ENCODE measurements around the gene SPATA22. TPM values are rescaled to one million over a fixed set of nuclear protein-coding genes. Genes with fewer than 3 reads are reported as not detected.

SPATA22 gene
- total RNA-seq, 1 donor from 2014 or later = not detected

GRCh38 chr17:3505008-3505407, 33.4 kb upstream of the SPATA22 start:
- H3K4me1 Mint-ChIP-seq (ENCODE audit: low read depth, unreplicated experiment) = peaks cover 2% of the 10 kb centered on the region
- no peak overlapping the region for H3K27ac Mint-ChIP-seq (ENCODE audit: unreplicated experiment)
- no peak for TF ChIP-seq CTCF (IDR thresholded peaks at IDR 0.05; ENCODE audit: partially characterized antibody, unreplicated experiment)
- H3K4me3 Mint-ChIP-seq (ENCODE audit: unreplicated experiment) = no peak overlapping the region
- no peak for DNase-seq
- peaks cover 13% of the 10 kb centered on the region for H3K36me3 Mint-ChIP-seq (ENCODE audit: unreplicated experiment)
- H3K27me3 Mint-ChIP-seq (ENCODE audit: unreplicated experiment) = peaks cover 1% of the 10 kb centered on the region
- peaks cover 3% of the 10 kb centered on the region for H3K9me3 Mint-ChIP-seq (ENCODE audit: unreplicated experiment)

- TF ChIP-seq CTCF (IDR thresholded peaks at IDR 0.05; ENCODE audit: partially characterized antibody, unreplicated experiment) = no peak
- Mint-ChIP-seq H3K27me3 (ENCODE audit: unreplicated experiment) (peaks cover 1% of the 10 kb centered on the region), H3K9me3 (ENCODE audit: unreplicated experiment) (peaks cover 3% of the 10 kb centered on the region), H3K36me3 (ENCODE audit: unreplicated experiment) (peaks cover 13% of the 10 kb centered on the region), H3K4me1 (ENCODE audit: low read depth, unreplicated experiment) (peaks cover 2% of the 10 kb centered on the region), H3K4me3 (ENCODE audit: unreplicated experiment) (no peak overlapping the region), H3K27ac (ENCODE audit: unreplicated experiment) (no peak overlapping the region)
- no peak for DNase-seq
These were observed 31.7 kb upstream of the SPATA22 start for GRCh38 chr17:3503285-3503684.

DNA sequence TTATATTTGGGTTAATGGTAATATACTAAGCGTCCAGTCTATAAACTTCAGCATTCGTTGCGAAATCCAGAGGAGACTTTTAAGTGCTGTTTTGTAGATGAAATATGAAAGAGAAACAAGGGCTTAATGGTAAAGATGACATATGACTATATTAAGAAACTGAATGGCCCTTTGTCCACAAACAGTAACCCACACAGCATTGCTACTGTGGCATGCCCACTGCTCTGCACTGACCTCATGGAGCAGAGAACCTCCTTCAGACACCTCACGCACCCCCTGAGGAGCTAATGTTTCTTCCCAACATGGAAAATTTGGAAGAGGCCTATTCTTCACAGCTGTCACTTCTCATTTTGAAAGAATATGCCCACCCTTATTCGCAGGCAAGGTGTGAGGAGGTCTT, 30.8 kb upstream of the SPATA22 start:
- no peak overlapping the region for H3K4me3 Mint-ChIP-seq (ENCODE audit: unreplicated experiment)
- H3K27me3 Mint-ChIP-seq (ENCODE audit: unreplicated experiment) = peaks cover under 1% of the 10 kb centered on the region
- H3K4me1 Mint-ChIP-seq (ENCODE audit: low read depth, unreplicated experiment) = peaks cover 2% of the 10 kb centered on the region
- no peak for DNase-seq
- H3K36me3 Mint-ChIP-seq (ENCODE audit: unreplicated experiment) = peaks cover 13% of the 10 kb centered on the region
- no peak for TF ChIP-seq CTCF (IDR thresholded peaks at IDR 0.05; ENCODE audit: partially characterized antibody, unreplicated experiment)
- H3K9me3 Mint-ChIP-seq (ENCODE audit: unreplicated experiment) = peaks cover 3% of the 10 kb centered on the region
- H3K27ac Mint-ChIP-seq (ENCODE audit: unreplicated experiment) = no peak overlapping the region

- H3K4me3 Mint-ChIP-seq (ENCODE audit: unreplicated experiment) = no peak overlapping the region
- peaks cover 3% of the 10 kb centered on the region for H3K9me3 Mint-ChIP-seq (ENCODE audit: unreplicated experiment)
These were observed 29.7 kb upstream of the SPATA22 start for GRCh38 chr17:3501344-3501743.

GRCh38 chr17:3497101-3497500, 25.5 kb upstream of the SPATA22 start:
- no peaks in the 10 kb centered on the region for H3K4me1 Mint-ChIP-seq (ENCODE audit: low read depth, unreplicated experiment)
- DNase-seq = no peak
- peaks cover 9% of the 10 kb centered on the region for H3K36me3 Mint-ChIP-seq (ENCODE audit: unreplicated experiment)
- no peak for TF ChIP-seq CTCF (IDR thresholded peaks at IDR 0.05; ENCODE audit: partially characterized antibody, unreplicated experiment)
- H3K9me3 Mint-ChIP-seq (ENCODE audit: unreplicated experiment) = peaks cover 3% of the 10 kb centered on the region
- H3K4me3 Mint-ChIP-seq (ENCODE audit: unreplicated experiment) = no peak overlapping the region
- H3K27ac Mint-ChIP-seq (ENCODE audit: unreplicated experiment) = no peak overlapping the region
- peaks cover 1% of the 10 kb centered on the region for H3K27me3 Mint-ChIP-seq (ENCODE audit: unreplicated experiment)

More at GRCh38 chr17:3501344-3501743, 29.7 kb upstream of the SPATA22 start:
- DNase-seq = no peak
- Mint-ChIP-seq H3K27me3 (ENCODE audit: unreplicated experiment) (peaks cover under 1% of the 10 kb centered on the region), H3K27ac (ENCODE audit: unreplicated experiment) (no peak overlapping the region), H3K36me3 (ENCODE audit: unreplicated experiment) (peaks cover 13% of the 10 kb centered on the region), H3K4me1 (ENCODE audit: low read depth, unreplicated experiment) (peaks cover 2% of the 10 kb centered on the region)
- no peak for TF ChIP-seq CTCF (IDR thresholded peaks at IDR 0.05; ENCODE audit: partially characterized antibody, unreplicated experiment)

Measured in glutamatergic neuron (in vitro differentiated cells).